ENCODE measurements around the gene SGPL1. TPM values are rescaled to one million over a fixed set of nuclear protein-coding genes. Genes with fewer than 3 reads are reported as not detected.

The SGPL1 gene
- total RNA-seq, 1 donor: 26.3 TPM

DNA sequence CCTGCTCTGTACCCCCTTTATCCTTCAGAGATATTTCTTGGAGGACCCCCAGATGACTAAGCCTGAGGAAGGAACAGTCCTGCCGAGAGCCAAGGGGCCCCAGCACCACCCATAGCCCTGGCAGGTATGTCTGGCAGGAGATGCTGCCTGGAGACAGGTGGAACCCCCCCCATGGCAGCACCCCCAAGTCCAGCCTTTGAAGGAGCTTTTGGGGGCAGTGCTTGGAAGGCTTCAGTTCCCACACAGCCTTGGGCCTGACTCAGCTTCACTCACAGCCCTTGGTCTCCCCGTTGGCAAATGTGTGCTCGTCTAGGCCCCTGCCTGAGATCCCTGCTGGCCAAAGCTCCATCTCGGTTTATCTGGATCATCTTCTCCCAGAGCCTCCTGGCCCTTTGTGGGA, 95.6 kb downstream of the SGPL1 start:
- no peak for DNase-seq (ENCODE audit: low read depth)
- no peak overlapping the region for H3K4me3 ChIP-seq (ENCODE audit: low read depth, low read length)
- TF ChIP-seq, protein P1, sequence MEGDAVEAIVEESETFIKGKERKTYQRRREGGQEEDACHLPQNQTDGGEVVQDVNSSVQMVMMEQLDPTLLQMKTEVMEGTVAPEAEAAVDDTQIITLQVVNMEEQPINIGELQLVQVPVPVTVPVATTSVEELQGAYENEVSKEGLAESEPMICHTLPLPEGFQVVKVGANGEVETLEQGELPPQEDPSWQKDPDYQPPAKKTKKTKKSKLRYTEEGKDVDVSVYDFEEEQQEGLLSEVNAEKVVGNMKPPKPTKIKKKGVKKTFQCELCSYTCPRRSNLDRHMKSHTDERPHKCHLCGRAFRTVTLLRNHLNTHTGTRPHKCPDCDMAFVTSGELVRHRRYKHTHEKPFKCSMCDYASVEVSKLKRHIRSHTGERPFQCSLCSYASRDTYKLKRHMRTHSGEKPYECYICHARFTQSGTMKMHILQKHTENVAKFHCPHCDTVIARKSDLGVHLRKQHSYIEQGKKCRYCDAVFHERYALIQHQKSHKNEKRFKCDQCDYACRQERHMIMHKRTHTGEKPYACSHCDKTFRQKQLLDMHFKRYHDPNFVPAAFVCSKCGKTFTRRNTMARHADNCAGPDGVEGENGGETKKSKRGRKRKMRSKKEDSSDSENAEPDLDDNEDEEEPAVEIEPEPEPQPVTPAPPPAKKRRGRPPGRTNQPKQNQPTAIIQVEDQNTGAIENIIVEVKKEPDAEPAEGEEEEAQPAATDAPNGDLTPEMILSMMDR (IDR thresholded peaks at IDR 0.05; ENCODE audit: insufficient read depth, low read length): no peak

DNA sequence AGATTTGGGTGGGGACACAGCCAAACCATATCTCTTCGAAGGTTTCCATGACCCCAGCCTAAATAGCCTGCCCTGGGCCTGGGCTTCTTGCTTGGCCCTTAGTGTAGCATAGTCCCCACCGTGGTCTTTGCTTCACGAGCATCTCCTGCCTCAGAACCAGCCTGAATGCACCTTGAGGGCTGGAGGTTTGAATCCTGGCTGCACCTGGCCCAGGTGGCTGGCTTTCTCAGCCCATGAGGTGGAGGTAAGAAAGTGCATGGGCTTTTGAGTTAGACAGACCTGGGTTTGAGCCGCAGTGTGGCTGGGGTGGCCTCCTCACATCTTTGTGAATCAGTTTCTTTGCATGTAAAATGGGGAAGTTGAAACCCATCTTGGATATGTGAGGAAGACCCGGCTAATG, 96.8 kb downstream of the SGPL1 start:
- DNase-seq (ENCODE audit: low read depth): no peak
- H3K4me3 ChIP-seq (ENCODE audit: low read depth, low read length): no peak overlapping the region
- TF ChIP-seq, protein P1 (IDR thresholded peaks at IDR 0.05; ENCODE audit: insufficient read depth, low read length): no peak

DNA sequence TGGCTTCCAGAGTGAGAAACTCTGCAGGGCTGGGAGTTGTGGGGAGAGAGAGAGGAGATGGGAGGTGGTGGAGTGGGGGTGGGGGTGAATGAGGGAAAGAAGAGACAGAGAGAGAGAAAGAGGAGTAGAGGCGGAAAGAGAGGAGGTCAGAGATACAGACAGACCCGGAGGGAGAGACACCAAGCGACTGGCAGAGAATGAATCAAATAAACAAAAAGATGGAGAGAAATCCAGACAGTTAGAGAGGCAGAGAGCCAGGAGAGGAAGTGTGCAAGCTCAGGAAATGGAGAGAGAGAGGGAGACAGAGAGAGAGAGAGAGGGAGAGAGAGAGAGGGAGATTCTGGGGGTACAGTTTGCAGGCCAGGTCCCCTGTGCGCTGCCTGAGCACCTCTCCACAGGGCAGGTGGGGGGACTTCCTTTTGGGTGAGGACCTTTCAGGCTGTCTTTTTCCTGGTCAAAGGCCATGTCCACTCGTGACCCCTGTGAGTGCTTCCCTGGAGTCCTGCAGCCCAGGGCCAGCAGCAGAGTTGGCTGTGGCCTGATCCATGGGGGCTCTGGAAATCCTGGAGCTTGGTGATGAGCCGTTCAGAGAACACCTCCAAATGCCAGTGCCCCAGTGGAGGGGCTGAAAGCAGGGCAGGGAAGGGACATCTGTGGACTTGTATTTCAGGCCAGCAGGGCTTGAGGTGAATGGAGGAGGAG, 97.6 kb downstream of the SGPL1 start:
- DNase-seq (ENCODE audit: low read depth): no peak
- no peak overlapping the region for H3K4me3 ChIP-seq (ENCODE audit: low read depth, low read length)
- TF ChIP-seq, protein P1 (IDR thresholded peaks at IDR 0.05; ENCODE audit: insufficient read depth, low read length): no peak

DNA sequence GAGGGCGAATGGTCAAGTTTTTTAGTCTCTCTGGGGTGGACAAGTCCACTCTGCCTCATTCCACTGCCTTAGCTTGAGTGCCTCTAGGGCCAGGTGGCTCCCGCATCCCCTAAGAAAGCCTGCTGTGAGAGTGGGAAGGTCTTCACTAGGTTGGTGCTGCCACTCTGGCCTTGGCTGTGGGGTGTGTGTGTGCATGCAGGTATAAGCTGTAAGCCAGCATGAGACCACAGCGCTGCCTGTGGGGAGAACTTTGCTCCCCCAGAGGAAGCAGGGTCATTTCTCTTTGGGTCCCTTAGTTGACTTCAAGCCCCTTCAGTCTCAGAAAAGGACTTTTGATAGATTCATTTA, 98.1 kb downstream of the SGPL1 start:
- H3K4me3 ChIP-seq (ENCODE audit: low read depth, low read length): no peak overlapping the region
- no peak for DNase-seq (ENCODE audit: low read depth)
- TF ChIP-seq, protein P1 (IDR thresholded peaks at IDR 0.05; ENCODE audit: insufficient read depth, low read length): no peak

DNA sequence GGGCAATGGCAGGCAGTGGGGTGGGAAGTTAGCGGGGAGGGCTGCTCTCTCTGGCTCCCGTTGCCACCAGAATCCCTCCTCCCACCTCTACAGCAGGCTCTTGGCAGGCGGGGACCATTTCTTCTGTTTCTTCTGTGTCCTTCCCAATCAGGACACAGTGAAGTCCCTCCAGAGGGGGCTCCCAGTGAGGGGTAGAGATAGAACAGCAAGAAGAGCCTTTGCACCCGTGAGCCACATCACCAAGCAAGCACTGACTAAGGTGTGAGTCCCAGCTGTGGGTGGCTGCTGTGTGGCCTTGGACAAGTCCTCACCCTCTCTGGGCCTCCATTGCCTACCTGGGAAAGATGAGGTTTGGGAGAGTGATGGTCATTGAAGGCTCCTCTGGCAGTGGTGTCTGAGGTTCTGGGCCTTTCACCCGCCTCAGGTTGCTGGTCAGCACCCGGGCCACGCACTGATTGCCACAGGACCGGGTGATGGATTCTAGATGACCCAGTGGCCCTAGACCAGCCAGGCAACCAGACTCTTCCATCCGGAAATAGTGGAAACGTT, 98.6 kb downstream of the SGPL1 start:
- TF ChIP-seq, protein P1 (IDR thresholded peaks at IDR 0.05; ENCODE audit: insufficient read depth, low read length): no peak
- no peak overlapping the region for H3K4me3 ChIP-seq (ENCODE audit: low read depth, low read length)
- no peak for DNase-seq (ENCODE audit: low read depth)

DNA sequence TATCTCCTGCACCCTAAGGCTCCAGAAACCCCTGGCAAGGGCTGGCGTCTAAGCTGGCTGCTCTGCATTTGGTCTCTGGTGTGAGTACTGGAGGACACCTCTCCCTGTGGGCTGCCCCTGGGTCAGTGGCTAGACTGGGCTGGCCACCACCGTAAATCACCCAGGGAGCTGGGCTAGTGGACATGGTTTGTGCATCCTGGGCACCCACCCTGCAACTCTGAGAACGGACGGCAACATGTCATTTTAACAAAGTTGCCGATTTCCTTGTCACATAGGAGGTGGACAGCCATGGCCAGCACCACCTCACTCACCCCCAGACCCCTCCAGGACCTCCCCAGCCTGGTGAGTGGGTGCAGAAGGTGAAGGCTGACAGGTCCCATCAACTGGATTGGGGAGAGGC, 99.5 kb downstream of the SGPL1 start:
- H3K4me3 ChIP-seq (ENCODE audit: low read depth, low read length): no peak overlapping the region
- TF ChIP-seq, protein P1 (IDR thresholded peaks at IDR 0.05; ENCODE audit: insufficient read depth, low read length): no peak
- DNase-seq (ENCODE audit: low read depth): no peak

DNA sequence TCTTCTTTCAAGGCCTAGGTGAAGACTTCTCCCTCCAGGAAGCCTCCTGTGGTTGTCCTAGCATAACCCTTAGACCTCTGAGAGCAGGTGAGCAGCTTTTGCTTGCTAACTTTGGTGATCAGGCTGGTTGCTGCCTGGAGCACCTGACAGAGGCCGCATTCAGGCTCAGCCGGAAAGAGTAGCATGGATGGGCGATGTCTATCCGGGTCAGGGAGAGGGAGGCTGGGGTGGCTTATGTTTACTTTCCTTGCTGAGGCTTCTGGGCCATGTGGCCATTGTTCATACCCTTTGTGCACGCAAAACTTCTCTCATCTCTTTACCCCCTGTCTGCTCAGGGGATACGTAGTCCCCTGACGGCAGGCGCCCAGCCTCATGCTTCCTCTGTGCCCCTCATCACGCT, 100.1 kb downstream of the SGPL1 start:
- TF ChIP-seq, protein P1 (IDR thresholded peaks at IDR 0.05; ENCODE audit: insufficient read depth, low read length): no peak
- H3K4me3 ChIP-seq (ENCODE audit: low read depth, low read length): no peak overlapping the region
- DNase-seq (ENCODE audit: low read depth): no peak
